A549 (cell line): ENCODE results near the gene CXCR3.

Experiments
- EP300 ChIP-seq, 2 experiments: fragments of >200 bp; sonication (Bioruptor Twin); formaldehyde crosslinking; IDR thresholded peaks; 2 replicates in 1 of 2; 3 replicates in 1 of 2; pipeline ENCODE4 v1.6.1; 2016 to 2017
- POLR2A ChIP-seq: IDR thresholded peaks from 2 replicates; pipeline ENCODE4 v1.6.1; 2012; ENCODE audit warnings: mild to moderate bottlenecking, low read length
- TF ChIP-seq, protein P1 (sequence below): fragments of >200 bp; sonication (Bioruptor Twin); formaldehyde crosslinking; IDR thresholded peaks from 3 replicates; pipeline ENCODE4 v1.5.1; 2016

DNA sequence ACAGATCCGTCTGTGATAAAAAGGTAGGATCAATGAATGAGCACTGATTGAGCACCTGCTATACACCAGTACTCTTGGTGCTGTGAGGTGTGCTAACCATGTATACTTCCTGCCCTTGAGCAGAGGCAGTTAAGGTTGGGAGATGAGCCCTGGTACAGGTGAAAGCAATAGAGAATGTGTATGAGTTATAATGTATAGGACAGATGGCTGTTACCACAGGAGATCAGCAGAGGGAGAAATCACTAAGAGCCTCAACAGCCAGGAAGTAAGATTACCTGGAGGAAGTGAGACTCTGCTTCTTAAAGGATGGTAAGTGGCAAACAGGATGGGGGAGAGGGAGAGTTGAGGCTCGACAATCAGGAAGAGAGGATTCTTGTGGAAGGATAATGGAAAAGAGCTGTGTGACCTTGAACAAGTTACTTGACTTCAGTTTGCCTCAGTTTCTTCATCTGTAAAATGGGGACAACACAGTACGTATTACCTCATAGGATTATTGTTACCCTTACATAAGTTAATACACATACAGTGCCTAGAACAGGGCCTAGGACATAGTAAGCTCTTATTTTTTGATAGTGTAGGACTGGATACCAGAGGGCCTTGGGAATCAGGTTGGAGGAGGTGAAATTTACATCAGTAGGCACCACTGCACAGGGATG, 9.1 kb downstream of the CXCR3 start:
- no peak for TF ChIP-seq POLR2A
- TF ChIP-seq, protein P1, sequence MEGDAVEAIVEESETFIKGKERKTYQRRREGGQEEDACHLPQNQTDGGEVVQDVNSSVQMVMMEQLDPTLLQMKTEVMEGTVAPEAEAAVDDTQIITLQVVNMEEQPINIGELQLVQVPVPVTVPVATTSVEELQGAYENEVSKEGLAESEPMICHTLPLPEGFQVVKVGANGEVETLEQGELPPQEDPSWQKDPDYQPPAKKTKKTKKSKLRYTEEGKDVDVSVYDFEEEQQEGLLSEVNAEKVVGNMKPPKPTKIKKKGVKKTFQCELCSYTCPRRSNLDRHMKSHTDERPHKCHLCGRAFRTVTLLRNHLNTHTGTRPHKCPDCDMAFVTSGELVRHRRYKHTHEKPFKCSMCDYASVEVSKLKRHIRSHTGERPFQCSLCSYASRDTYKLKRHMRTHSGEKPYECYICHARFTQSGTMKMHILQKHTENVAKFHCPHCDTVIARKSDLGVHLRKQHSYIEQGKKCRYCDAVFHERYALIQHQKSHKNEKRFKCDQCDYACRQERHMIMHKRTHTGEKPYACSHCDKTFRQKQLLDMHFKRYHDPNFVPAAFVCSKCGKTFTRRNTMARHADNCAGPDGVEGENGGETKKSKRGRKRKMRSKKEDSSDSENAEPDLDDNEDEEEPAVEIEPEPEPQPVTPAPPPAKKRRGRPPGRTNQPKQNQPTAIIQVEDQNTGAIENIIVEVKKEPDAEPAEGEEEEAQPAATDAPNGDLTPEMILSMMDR: no peak
- TF ChIP-seq EP300 (IDR thresholded peaks at IDR 0.05): no peak
